Measurements from ENCODE around the gene PKIG. TPM values are rescaled to one million over a fixed set of nuclear protein-coding genes. Genes with fewer than 3 reads are reported as not detected.
A peak's percentile ranks its signal among the peaks of the same experiment; 100 is the strongest.
"Not testable (repeated sequence)": the region's sequence is repeated elsewhere in the genome, so short reads cannot be mapped to it uniquely, and the experiment has no call there.

PKIG gene
- total RNA-seq, 1 experiment from 2014 or later: 66.3 TPM

- Histone ChIP-seq H3K27ac (ENCODE audit: low read length) (peak overlapping the region; percentile 0; the same call in 1 of the 2 replicates), H3K36me3 (ENCODE audit: control insufficient read depth, insufficient read depth, low read length) (no peaks in the 10 kb centered on the region), H3K4me1 (ENCODE audit: control insufficient read depth, insufficient read depth, low read length) (peaks cover 21% of the 10 kb centered on the region), H3K9me3 (ENCODE audit: control insufficient read depth, insufficient read depth, low read depth, low read length) (no peaks in the 10 kb centered on the region), H3K4me3 (ENCODE audit: low read depth in 2 of 2, low read length in 2 of 2) (no peak overlapping the region), H3K27me3 (ENCODE audit: control insufficient read depth, insufficient read depth, low read length) (no peaks in the 10 kb centered on the region)
- DNase-seq (ENCODE audit: low read depth, low spot score) (no peak), ATAC-seq (no peak)
- TF ChIP-seq REST (IDR thresholded peaks at IDR 0.05; ENCODE audit: insufficient read depth in 1 of 2, low read depth in 2 of 2, low read length in 1 of 2): no peak
- ChIA-PET CTCF (no interaction called here), POLR2A (interaction anchor here (0.6 to 0.7 kb wide), 2 partner anchors 9 to 379 kb away, joined by 4 to 5 read pairs; no protein-coding TSS in a partner anchor)
- in situ Hi-C loops (cut with HindIII; ENCODE audit: low pct_unique_long_range_greater_than_20kb, low sequenced_read_pairs): no loop called here
- intact Hi-C loops (cut with micrococcal nuclease; ENCODE audit: unreplicated experiment): no loop called here
- no TSS peak for BruUV-seq (replicated peaks)
These were observed 4.9 kb downstream of the PKIG start for GRCh38 chr20:44587035-44587980.

GRCh38 chr20:44588321-44588720, 5.9 kb downstream of the PKIG start:
- BruUV-seq (replicated peaks); H3K27ac ChIP-seq (ENCODE audit: low read length); H3K27me3 ChIP-seq (ENCODE audit: control insufficient read depth, insufficient read depth, low read length); H3K4me3 ChIP-seq (ENCODE audit: low read depth in 2 of 2, low read length in 2 of 2); H3K36me3 ChIP-seq (ENCODE audit: control insufficient read depth, insufficient read depth, low read length); H3K9me3 ChIP-seq (ENCODE audit: control insufficient read depth, insufficient read depth, low read depth, low read length); POLR2A ChIA-PET; CTCF ChIA-PET; DNase-seq (ENCODE audit: low read depth, low spot score); ATAC-seq; in situ Hi-C loops (cut with HindIII; ENCODE audit: low pct_unique_long_range_greater_than_20kb, low sequenced_read_pairs); intact Hi-C loops (cut with micrococcal nuclease; ENCODE audit: unreplicated experiment): not testable (repeated sequence)
- peaks cover 11% of the 10 kb centered on the region for H3K4me1 ChIP-seq (ENCODE audit: control insufficient read depth, insufficient read depth, low read length)

GRCh38 chr20:44589537-44589936, 7.2 kb downstream of the PKIG start:
- H3K4me1 ChIP-seq (ENCODE audit: control insufficient read depth, insufficient read depth, low read length): peaks cover 14% of the 10 kb centered on the region
- intact Hi-C loops (cut with micrococcal nuclease; ENCODE audit: unreplicated experiment) (no loop called here), in situ Hi-C loops (cut with HindIII; ENCODE audit: low pct_unique_long_range_greater_than_20kb, low sequenced_read_pairs) (no loop called here)
- no peak for TF ChIP-seq POLR2AphosphoS5 (IDR thresholded peaks at IDR 0.05; ENCODE audit: low read depth, low read length)
- DNase-seq (ENCODE audit: low read depth, low spot score) (no peak), ATAC-seq (no peak)
- no peaks in the 10 kb centered on the region for H3K27me3 ChIP-seq (ENCODE audit: control insufficient read depth, insufficient read depth, low read length)
- POLR2A ChIA-PET: interaction anchor here (0.6 kb wide), 1 partner anchor 15 kb away, joined by 5 read pairs; no protein-coding TSS in a partner anchor
- H3K27ac ChIP-seq (ENCODE audit: low read length): no peak overlapping the region
- no TSS peak for BruUV-seq (replicated peaks)
- no peaks in the 10 kb centered on the region for H3K36me3 ChIP-seq (ENCODE audit: control insufficient read depth, insufficient read depth, low read length)
- no peaks in the 10 kb centered on the region for H3K9me3 ChIP-seq (ENCODE audit: control insufficient read depth, insufficient read depth, low read depth, low read length)
- CTCF ChIA-PET: no interaction called here
- no peak overlapping the region for H3K4me3 ChIP-seq (ENCODE audit: low read depth in 2 of 2, low read length in 2 of 2)

Data from Panc1 (cell line).